Measurements from ENCODE around the gene NADSYN1.
"Not testable (repeated sequence)": the region's sequence is repeated elsewhere in the genome, so short reads cannot be mapped to it uniquely, and the experiment has no call there.

The NADSYN1 gene

GRCh38 chr11:71491940-71492339 is 38.9 kb downstream of the NADSYN1 start:
- no peak for DNase-seq

- DNase-seq, result no peak
These were observed 42.6 kb downstream of the NADSYN1 start for GRCh38 chr11:71495286-71496230.

- no peak for DNase-seq
These were observed 43.4 kb downstream of the NADSYN1 start for GRCh38 chr11:71496421-71496820.

- no peak for DNase-seq
These were observed 45.1 kb downstream of the NADSYN1 start for GRCh38 chr11:71498091-71498490.

- no peak for DNase-seq
These were observed 46.1 kb downstream of the NADSYN1 start for GRCh38 chr11:71499125-71499524.

- DNase-seq, result peak in 1 of 14 donors; percentile 10
These were observed 46.5 kb downstream of the NADSYN1 start for GRCh38 chr11:71499546-71499945.

- peak in 5 of 14 donors; percentile 4 to 26 (median 10) for DNase-seq
These were observed 47.6 kb downstream of the NADSYN1 start for GRCh38 chr11:71500601-71501021.

GRCh38 chr11:71501071-71501985 is 48.3 kb downstream of the NADSYN1 start:
- DNase-seq, result no peak

- DNase-seq, result no peak
These were observed 49.0 kb downstream of the NADSYN1 start for GRCh38 chr11:71502026-71502425.

GRCh38 chr11:71502871-71503435 is 50.0 kb downstream of the NADSYN1 start:
- DNase-seq, result no peak

- no peak for DNase-seq
These were observed 51.5 kb downstream of the NADSYN1 start for GRCh38 chr11:71504531-71504930.

GRCh38 chr11:71505001-71505400 is 52.0 kb downstream of the NADSYN1 start:
- no peak for DNase-seq

GRCh38 chr11:71505781-71506180 is 52.8 kb downstream of the NADSYN1 start:
- no peak for DNase-seq

- DNase-seq, result no peak
These were observed 54.1 kb downstream of the NADSYN1 start for GRCh38 chr11:71507102-71507501.

- no peak for DNase-seq
These were observed 65.8 kb downstream of the NADSYN1 start for GRCh38 chr11:71518506-71519471.

GRCh38 chr11:71519546-71519945 is 66.5 kb downstream of the NADSYN1 start:
- no peak for DNase-seq

GRCh38 chr11:71525188-71525937 is 72.4 kb downstream of the NADSYN1 start:
- no peak for DNase-seq

- no peak for DNase-seq
These were observed 73.0 kb downstream of the NADSYN1 start for GRCh38 chr11:71525938-71526495.

- DNase-seq, result not testable (repeated sequence)
These were observed 74.0 kb downstream of the NADSYN1 start, which contains the start of gene KRTAP5-7 for GRCh38 chr11:71526796-71527575. Gene KRTAP5-7, plus strand, starts transcription at chr11:71527267. Its CDS starts 34 bp downstream, at chr11:71527301.

Measured in C1 segment of cervical spinal cord (tissue), 14 donors.